GM12864 (cell line): ENCODE results near the gene TP53RK.
A peak's percentile ranks its signal among the peaks of the same experiment; 100 is the strongest.

Experiments
- DNase-seq: peaks from one replicate; pipeline ENCODE4 v3.0.0-alpha.2; 2011; ENCODE audit warnings: low read depth
- H3K4me3 ChIP-seq: 2 replicates; pipeline ENCODE4 v1.5.1; 2011; ENCODE audit warnings: mild to moderate bottlenecking, low read depth, low read length, control low read depth
- TF ChIP-seq, protein P1 (sequence below): IDR thresholded peaks from 2 replicates; pipeline ENCODE4 v1.5.1; 2011; ENCODE audit warnings: low read depth, mild to moderate bottlenecking, moderate library complexity, low read length, control low read depth, inconsistent platforms; ENCODE audit errors: missing control alignments

Gene TP53RK

DNA sequence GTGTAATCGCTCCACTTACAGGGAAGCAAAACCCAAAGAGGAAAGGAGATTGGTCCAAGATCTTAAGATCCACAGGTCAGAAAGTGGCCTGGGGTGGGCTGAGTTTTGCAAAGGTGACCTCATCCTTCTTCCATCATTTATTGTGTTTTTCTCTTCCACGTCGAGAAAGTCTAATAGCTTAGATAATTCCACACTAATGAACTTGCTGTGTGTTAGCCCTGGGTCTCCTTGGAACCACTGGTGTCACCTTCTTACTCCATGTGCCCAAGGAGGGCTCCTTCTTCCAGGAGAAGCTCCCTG lies 39.6 kb downstream of the TP53RK start:
- TF ChIP-seq, protein P1, sequence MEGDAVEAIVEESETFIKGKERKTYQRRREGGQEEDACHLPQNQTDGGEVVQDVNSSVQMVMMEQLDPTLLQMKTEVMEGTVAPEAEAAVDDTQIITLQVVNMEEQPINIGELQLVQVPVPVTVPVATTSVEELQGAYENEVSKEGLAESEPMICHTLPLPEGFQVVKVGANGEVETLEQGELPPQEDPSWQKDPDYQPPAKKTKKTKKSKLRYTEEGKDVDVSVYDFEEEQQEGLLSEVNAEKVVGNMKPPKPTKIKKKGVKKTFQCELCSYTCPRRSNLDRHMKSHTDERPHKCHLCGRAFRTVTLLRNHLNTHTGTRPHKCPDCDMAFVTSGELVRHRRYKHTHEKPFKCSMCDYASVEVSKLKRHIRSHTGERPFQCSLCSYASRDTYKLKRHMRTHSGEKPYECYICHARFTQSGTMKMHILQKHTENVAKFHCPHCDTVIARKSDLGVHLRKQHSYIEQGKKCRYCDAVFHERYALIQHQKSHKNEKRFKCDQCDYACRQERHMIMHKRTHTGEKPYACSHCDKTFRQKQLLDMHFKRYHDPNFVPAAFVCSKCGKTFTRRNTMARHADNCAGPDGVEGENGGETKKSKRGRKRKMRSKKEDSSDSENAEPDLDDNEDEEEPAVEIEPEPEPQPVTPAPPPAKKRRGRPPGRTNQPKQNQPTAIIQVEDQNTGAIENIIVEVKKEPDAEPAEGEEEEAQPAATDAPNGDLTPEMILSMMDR, result no peak
- H3K4me3 ChIP-seq, result no peak overlapping the region
- DNase-seq, result no peak

DNA sequence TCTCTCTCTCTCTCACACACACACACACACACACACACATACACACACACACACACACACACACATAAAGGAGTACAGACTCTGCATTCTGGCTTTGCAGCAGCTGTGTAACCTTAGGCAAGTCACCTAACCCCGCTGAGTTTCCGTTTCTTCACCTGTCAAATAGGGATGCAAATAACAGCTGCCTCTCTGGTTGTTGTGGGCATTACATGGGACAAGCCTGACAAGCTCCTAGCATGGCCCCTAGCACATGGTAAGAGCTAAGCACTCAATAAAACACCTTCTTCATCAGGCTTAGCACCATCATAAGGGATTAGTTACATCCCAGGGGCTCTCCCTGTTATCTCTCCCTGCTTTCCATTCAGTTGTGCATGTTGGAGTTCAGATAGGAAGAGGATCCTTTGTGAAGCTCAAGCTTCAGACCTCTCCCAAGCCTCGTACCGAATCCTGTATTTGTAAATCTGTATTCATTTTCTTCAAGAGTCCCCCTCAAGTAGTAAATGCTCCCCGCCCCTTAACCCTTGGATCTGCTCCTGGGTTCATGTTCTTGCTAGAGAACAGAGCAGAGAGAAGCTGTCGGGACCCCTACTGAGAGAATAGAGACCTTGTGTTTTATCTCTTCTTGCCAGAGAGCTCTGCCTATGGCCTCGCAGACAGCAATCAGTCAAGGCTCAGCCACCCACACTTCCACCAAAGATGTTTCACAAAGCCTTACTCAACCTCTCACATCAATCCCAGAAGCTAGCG lies 40.2 kb downstream of the TP53RK start:
- no peak for DNase-seq
- TF ChIP-seq, protein P1, result peak; percentile 14
- no peak overlapping the region for H3K4me3 ChIP-seq

DNA sequence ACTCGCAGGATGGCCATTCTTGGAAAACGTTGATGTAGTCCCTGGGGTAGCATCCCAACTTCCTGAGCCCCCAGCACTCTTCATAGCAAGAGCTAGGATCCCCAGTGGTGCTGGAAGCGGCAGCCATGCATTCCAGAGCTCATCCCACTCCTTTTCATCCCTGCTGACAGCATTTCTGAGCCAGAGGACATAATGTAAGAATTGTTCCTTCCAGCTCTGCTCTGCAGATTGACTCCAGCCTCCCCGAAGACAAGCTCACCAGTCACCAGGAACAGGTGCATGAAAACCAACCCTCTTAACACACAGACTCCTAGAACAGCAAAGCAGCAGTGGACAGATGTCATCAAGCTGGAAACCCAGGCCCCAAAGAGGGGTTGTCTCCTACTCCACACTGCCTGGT lies 41.8 kb downstream of the TP53RK start:
- H3K4me3 ChIP-seq, result no peak overlapping the region
- TF ChIP-seq, protein P1, result no peak

DNA sequence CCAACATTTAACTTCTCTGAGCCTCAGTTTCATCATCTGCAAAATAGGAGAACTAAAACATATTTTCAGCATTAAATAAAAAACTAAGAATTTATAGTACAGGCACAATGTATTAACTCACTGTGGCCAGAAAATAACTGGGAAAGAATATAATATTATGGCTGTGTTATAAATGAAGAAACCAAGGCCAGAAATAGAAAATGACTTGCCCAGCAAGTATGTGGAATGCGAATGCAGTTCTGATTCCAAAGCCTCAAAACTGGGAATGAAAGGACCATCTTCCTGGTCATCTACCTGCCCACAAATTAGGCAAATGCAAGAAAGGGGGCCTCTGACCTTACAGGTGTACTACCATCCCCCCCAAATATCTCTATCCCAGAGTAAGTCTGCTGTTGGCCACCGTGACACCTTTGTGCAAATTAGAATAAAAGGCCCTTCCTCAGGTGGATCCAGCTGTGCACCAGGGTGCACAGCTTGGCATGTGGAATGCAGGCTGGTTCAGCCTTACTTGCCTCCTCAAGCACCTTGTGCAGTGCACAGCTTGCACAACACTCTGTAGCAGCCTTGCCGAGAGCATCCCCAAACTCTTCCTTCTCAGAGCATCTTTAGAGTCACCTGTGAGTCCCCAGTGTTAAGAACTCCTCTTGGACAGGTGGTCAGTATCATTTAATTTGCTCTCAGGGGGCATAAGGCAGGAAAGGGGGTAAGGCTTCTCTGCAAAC lies 42.4 kb downstream of the TP53RK start:
- H3K4me3 ChIP-seq, result no peak overlapping the region
- TF ChIP-seq, protein P1, result no peak
- no peak for DNase-seq

More for the DNA sequence above, 41.8 kb downstream of the TP53RK start:
- DNase-seq, result no peak

DNA sequence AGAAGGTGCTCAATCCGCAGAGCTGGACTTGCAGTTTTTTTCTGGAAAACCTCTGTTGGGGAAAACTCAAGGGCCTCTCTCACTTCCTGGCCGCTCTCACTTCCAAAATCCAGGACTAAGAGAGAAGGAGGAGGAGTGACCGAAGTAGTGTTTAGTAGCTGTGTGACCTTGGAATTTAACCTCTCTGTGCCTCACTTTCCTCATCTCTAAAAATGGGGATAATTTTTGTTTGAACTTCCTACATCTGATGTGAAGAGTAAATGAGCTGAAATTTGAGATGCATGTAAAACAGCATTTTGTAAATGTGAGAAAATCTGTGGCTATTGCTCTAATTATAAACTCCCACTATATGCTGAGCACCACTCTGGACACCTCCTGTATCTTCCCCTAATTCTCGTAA lies 43.1 kb downstream of the TP53RK start:
- no peak for DNase-seq
- H3K4me3 ChIP-seq, result no peak overlapping the region
- TF ChIP-seq, protein P1, result no peak

DNA sequence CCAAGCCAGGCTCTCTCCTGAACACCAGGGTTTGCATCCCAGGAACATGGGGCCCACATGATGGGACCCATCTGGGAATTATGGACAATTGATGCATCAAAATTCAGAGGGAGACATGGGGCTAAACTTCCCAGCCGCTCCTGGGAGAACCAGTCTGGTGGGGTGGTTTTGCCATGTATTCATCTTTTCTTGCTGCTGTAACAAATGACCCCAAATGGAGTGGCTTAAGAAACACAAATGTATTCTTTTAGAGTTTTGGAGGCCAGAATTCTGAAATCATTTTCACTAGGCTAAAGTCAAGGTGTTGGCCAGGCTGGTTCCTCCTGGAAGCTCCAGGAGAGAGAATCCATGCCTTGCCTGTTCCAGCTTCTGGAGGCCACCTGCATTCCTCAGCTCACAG lies 44.5 kb downstream of the TP53RK start:
- H3K4me3 ChIP-seq, result no peak overlapping the region
- no peak for DNase-seq
- TF ChIP-seq, protein P1, result no peak
